K562 (cell line): ENCODE data around the gene FPR1. TPM values are rescaled to one million over a fixed set of nuclear protein-coding genes. Genes with fewer than 3 reads are reported as not detected.

Experiments
- PPARD ChIP-seq: fragments of 250-450 bp; sonication (Bioruptor Pico); IDR thresholded peaks from 2 replicates; pipeline ENCODE4 v1.8.0; 2022; ENCODE audit warnings: inconsistent platforms, mild to moderate bottlenecking, moderate library complexity
- SRF ChIP-seq, 2 experiments: fragments of 250-450, 450-650 bp in 1 of 2; sonication (Bioruptor Pico) in 1 of 2; sonication (generic) in 1 of 2; formaldehyde crosslinking; IDR thresholded peaks; 2 replicates each; pipeline versions ENCODE4 v1.5.0 to v1.5.1; 2020 to 2022; ENCODE audit warnings: mild to moderate bottlenecking in 1 of 2, missing genetic modification reagents in 1 of 2
- ZFPM2 ChIP-seq: fragments of 250-450 bp; sonication (Bioruptor Pico); IDR thresholded peaks from 2 replicates; pipeline ENCODE4 v1.5.1; 2022; ENCODE audit warnings: mild to moderate bottlenecking
- ZNF431 ChIP-seq: sonication (generic); formaldehyde crosslinking; IDR thresholded peaks from 2 replicates; pipeline ENCODE4 v1.8.0; 2022; ENCODE audit warnings: mild to moderate bottlenecking, missing genetic modification reagents
- polyA plus RNA-seq, 8 experiments: library from polyadenylated mRNA; depleted of rRNA in 4 of 8; stranded (reverse) in 5 of 8; unstranded in 3 of 8; fragments of >200 nt; fragmentation: Nextera tagmentation in 2 of 8; fragmentation: Illumina TruSeq in 1 of 8; extraction: Ambion mirVana in 2 of 8; extraction: Trizol in 1 of 8; gene quantifications; 2 replicates each; pipeline versions ENCODE4 v1.2.1 to v1.2.3, GENCODE V29; 2011 to 2014; ENCODE audit warnings: inconsistent platforms in 1 of 8, missing spikeins in 1 of 8
- total RNA-seq, 7 experiments: library from RNA; depleted of rRNA in 6 of 7; stranded (reverse); fragments of >200 nt in 6 of 7; fragmentation: Illumina TruSeq in 2 of 7; extraction: Trizol in 2 of 7; gene quantifications; 2 replicates each; pipeline versions ENCODE4 v1.2.1 to v1.2.3, GENCODE V29; 2011 to 2021; ENCODE audit warnings: low replicate concordance in 1 of 7
- TF ChIP-seq, protein P1 (sequence below): sonication (generic); formaldehyde crosslinking; IDR thresholded peaks from 2 replicates; pipeline ENCODE4 v1.8.0; 2023; ENCODE audit warnings: missing genetic modification reagents, mild to moderate bottlenecking, borderline replicate concordance
- TF ChIP-seq, protein P2 (sequence below): fragments of 250-450 bp; sonication (Bioruptor Pico); IDR thresholded peaks from 2 replicates; pipeline ENCODE4 v1.4.0; 2020; ENCODE audit warnings: mild to moderate bottlenecking, moderate library complexity
- TF ChIP-seq, protein P3 (sequence below): fragments of 250-450 bp; sonication (Bioruptor Pico); IDR thresholded peaks from 2 replicates; pipeline ENCODE4 v1.8.0; 2022; ENCODE audit warnings: moderate library complexity, mild to moderate bottlenecking, inconsistent platforms
- TF ChIP-seq, protein P4 (sequence below): fragments of 250-450 bp; sonication (Bioruptor Pico); IDR thresholded peaks from 2 replicates; pipeline ENCODE4 v1.4.0; 2020; ENCODE audit warnings: borderline replicate concordance
- TF ChIP-seq, protein P5 (sequence below): sonication (generic); formaldehyde crosslinking; IDR thresholded peaks from 2 replicates; pipeline ENCODE4 v1.8.1; 2023; ENCODE audit warnings: mild to moderate bottlenecking, missing genetic modification reagents
- TF ChIP-seq, protein P6 (sequence below): conservative IDR thresholded peaks from 2 replicates; pipeline ENCODE4 v1.6.1; 2011; ENCODE audit warnings: low read depth, mild to moderate bottlenecking, low read length; ENCODE audit not compliant: control insufficient read depth
- TF ChIP-seq, protein P7 (sequence below): fragments of 250-450 bp; sonication (Bioruptor Pico); IDR thresholded peaks from 2 replicates; pipeline ENCODE4 v1.8.0; 2022; ENCODE audit warnings: inconsistent platforms, mild to moderate bottlenecking, moderate library complexity, borderline replicate concordance

FPR1 gene
- total and polyA plus RNA-seq, 9 of the 15 experiments (the other 6 are each of a cell fraction or from before 2014, with no cell fraction given), result 0.06 to 0.25 (median 0.14) TPM; not detected in 4

DNA sequence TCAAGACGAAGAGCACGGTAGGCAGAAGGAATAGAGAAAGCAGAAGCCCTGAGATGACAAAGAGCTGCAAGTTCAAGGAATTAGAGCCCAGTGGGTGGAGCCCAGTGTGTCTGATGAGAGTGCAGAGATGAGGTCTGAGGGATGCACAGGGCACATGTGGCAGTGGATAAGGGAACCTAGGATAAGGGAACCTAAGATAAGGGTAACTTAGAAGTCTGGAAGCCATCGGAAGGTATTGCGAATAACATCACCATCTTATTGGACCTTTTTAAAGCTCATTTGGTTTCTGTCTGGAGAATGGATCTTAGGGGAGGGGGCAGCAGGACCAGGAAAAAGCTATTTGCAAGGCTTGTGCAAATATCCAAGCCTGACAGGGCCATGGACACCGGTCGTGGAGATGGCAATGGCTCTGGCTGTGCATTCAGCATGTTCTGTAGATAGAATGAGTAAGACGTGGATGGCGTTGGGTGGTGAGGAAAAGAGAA is 44.6 kb upstream of the FPR1 start (continued):
- TF ChIP-seq, protein P1, sequence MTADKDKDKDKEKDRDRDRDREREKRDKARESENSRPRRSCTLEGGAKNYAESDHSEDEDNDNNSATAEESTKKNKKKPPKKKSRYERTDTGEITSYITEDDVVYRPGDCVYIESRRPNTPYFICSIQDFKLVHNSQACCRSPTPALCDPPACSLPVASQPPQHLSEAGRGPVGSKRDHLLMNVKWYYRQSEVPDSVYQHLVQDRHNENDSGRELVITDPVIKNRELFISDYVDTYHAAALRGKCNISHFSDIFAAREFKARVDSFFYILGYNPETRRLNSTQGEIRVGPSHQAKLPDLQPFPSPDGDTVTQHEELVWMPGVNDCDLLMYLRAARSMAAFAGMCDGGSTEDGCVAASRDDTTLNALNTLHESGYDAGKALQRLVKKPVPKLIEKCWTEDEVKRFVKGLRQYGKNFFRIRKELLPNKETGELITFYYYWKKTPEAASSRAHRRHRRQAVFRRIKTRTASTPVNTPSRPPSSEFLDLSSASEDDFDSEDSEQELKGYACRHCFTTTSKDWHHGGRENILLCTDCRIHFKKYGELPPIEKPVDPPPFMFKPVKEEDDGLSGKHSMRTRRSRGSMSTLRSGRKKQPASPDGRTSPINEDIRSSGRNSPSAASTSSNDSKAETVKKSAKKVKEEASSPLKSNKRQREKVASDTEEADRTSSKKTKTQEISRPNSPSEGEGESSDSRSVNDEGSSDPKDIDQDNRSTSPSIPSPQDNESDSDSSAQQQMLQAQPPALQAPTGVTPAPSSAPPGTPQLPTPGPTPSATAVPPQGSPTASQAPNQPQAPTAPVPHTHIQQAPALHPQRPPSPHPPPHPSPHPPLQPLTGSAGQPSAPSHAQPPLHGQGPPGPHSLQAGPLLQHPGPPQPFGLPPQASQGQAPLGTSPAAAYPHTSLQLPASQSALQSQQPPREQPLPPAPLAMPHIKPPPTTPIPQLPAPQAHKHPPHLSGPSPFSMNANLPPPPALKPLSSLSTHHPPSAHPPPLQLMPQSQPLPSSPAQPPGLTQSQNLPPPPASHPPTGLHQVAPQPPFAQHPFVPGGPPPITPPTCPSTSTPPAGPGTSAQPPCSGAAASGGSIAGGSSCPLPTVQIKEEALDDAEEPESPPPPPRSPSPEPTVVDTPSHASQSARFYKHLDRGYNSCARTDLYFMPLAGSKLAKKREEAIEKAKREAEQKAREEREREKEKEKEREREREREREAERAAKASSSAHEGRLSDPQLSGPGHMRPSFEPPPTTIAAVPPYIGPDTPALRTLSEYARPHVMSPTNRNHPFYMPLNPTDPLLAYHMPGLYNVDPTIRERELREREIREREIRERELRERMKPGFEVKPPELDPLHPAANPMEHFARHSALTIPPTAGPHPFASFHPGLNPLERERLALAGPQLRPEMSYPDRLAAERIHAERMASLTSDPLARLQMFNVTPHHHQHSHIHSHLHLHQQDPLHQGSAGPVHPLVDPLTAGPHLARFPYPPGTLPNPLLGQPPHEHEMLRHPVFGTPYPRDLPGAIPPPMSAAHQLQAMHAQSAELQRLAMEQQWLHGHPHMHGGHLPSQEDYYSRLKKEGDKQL (CRISPR knock-in tag), result no peak
- TF ChIP-seq, protein P2, sequence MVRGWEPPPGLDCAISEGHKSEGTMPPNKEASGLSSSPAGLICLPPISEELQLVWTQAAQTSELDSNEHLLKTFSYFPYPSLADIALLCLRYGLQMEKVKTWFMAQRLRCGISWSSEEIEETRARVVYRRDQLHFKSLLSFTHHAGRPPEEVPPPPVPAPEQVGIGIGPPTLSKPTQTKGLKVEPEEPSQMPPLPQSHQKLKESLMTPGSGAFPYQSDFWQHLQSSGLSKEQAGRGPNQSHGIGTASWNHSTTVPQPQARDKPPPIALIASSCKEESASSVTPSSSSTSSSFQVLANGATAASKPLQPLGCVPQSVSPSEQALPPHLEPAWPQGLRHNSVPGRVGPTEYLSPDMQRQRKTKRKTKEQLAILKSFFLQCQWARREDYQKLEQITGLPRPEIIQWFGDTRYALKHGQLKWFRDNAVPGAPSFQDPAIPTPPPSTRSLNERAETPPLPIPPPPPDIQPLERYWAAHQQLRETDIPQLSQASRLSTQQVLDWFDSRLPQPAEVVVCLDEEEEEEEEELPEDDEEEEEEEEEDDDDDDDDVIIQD (CRISPR knock-in tag), result no peak
- TF ChIP-seq ZFPM2 (CRISPR knock-in tag), result no peak
- TF ChIP-seq, protein P3, sequence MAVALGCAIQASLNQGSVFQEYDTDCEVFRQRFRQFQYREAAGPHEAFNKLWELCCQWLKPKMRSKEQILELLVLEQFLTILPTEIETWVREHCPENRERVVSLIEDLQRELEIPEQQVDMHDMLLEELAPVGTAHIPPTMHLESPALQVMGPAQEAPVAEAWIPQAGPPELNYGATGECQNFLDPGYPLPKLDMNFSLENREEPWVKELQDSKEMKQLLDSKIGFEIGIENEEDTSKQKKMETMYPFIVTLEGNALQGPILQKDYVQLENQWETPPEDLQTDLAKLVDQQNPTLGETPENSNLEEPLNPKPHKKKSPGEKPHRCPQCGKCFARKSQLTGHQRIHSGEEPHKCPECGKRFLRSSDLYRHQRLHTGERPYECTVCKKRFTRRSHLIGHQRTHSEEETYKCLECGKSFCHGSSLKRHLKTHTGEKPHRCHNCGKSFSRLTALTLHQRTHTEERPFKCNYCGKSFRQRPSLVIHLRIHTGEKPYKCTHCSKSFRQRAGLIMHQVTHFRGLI (CRISPR knock-in tag), result peak; percentile 44; the same call in 1 of the 2 replicates
- no peak for TF ChIP-seq PPARD (CRISPR knock-in tag)
- TF ChIP-seq SRF (CRISPR knock-in tag; IDR thresholded peaks at IDR 0.05), result no peak; a peak in 1 of 4 replicates
- TF ChIP-seq, protein P4, sequence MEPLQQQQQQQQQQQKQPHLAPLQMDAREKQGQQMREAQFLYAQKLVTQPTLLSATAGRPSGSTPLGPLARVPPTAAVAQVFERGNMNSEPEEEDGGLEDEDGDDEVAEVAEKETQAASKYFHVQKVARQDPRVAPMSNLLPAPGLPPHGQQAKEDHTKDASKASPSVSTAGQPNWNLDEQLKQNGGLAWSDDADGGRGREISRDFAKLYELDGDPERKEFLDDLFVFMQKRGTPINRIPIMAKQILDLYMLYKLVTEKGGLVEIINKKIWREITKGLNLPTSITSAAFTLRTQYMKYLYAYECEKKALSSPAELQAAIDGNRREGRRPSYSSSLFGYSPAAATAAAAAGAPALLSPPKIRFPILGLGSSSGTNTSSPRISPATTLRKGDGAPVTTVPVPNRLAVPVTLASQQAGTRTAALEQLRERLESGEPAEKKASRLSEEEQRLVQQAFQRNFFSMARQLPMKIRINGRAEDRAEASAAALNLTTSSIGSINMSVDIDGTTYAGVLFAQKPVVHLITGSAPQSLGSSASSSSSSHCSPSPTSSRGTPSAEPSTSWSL (CRISPR knock-in tag), result 0 out of 2 replicates have a peak, but pooled peaks have one; percentile 51
- TF ChIP-seq, protein P5, sequence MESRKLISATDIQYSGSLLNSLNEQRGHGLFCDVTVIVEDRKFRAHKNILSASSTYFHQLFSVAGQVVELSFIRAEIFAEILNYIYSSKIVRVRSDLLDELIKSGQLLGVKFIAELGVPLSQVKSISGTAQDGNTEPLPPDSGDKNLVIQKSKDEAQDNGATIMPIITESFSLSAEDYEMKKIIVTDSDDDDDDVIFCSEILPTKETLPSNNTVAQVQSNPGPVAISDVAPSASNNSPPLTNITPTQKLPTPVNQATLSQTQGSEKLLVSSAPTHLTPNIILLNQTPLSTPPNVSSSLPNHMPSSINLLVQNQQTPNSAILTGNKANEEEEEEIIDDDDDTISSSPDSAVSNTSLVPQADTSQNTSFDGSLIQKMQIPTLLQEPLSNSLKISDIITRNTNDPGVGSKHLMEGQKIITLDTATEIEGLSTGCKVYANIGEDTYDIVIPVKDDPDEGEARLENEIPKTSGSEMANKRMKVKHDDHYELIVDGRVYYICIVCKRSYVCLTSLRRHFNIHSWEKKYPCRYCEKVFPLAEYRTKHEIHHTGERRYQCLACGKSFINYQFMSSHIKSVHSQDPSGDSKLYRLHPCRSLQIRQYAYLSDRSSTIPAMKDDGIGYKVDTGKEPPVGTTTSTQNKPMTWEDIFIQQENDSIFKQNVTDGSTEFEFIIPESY (CRISPR knock-in tag), result no peak
- TF ChIP-seq, protein P6, sequence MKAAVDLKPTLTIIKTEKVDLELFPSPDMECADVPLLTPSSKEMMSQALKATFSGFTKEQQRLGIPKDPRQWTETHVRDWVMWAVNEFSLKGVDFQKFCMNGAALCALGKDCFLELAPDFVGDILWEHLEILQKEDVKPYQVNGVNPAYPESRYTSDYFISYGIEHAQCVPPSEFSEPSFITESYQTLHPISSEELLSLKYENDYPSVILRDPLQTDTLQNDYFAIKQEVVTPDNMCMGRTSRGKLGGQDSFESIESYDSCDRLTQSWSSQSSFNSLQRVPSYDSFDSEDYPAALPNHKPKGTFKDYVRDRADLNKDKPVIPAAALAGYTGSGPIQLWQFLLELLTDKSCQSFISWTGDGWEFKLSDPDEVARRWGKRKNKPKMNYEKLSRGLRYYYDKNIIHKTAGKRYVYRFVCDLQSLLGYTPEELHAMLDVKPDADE, result no peak
- TF ChIP-seq ZNF431 (CRISPR knock-in tag), result no peak
- TF ChIP-seq, protein P7, sequence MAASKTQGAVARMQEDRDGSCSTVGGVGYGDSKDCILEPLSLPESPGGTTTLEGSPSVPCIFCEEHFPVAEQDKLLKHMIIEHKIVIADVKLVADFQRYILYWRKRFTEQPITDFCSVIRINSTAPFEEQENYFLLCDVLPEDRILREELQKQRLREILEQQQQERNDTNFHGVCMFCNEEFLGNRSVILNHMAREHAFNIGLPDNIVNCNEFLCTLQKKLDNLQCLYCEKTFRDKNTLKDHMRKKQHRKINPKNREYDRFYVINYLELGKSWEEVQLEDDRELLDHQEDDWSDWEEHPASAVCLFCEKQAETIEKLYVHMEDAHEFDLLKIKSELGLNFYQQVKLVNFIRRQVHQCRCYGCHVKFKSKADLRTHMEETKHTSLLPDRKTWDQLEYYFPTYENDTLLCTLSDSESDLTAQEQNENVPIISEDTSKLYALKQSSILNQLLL, result no peak
